Activated CD4-positive, alpha-beta T cell treated with anti-CD3 and anti-CD28 coated beads for 1 hour (primary cell): ENCODE measurements around the gene ARHGAP44.
"Not testable (repeated sequence)": the region's sequence is repeated elsewhere in the genome, so short reads cannot be mapped to it uniquely, and the experiment has no call there.

Source experiments
- DNase-seq: peaks from one replicate; pipeline ENCODE4 v3.0.0-alpha.2; 2020

Gene ARHGAP44

GRCh38 chr17:12826431-12826830 lies 37.1 kb downstream of the ARHGAP44 start:
- DNase-seq: no peak

GRCh38 chr17:12830777-12831247 lies 41.5 kb downstream of the ARHGAP44 start:
- no peak for DNase-seq

GRCh38 chr17:12831839-12832238 lies 42.5 kb downstream of the ARHGAP44 start:
- no peak for DNase-seq

- DNase-seq: no peak
Measured at GRCh38 chr17:12839042-12839441, 49.7 kb downstream of the ARHGAP44 start.

- DNase-seq: no peak
Measured at GRCh38 chr17:12842936-12843335, 53.6 kb downstream of the ARHGAP44 start.

- DNase-seq: no peak
Measured at GRCh38 chr17:12850996-12851395, 61.7 kb downstream of the ARHGAP44 start.

- DNase-seq: no peak
Measured at GRCh38 chr17:12851901-12852435, 62.7 kb downstream of the ARHGAP44 start.

- DNase-seq: no peak
Measured at GRCh38 chr17:12853921-12854320, 64.6 kb downstream of the ARHGAP44 start.

GRCh38 chr17:12856416-12856815 lies 67.1 kb downstream of the ARHGAP44 start:
- no peak for DNase-seq

GRCh38 chr17:12857592-12857991 lies 68.3 kb downstream of the ARHGAP44 start:
- no peak for DNase-seq

- no peak for DNase-seq
Measured at GRCh38 chr17:12859520-12859919, 70.2 kb downstream of the ARHGAP44 start.

GRCh38 chr17:12865769-12866168 lies 76.5 kb downstream of the ARHGAP44 start:
- no peak for DNase-seq

- DNase-seq: no peak
Measured at GRCh38 chr17:12866244-12866643, 76.9 kb downstream of the ARHGAP44 start.

GRCh38 chr17:12867726-12868125 lies 78.4 kb downstream of the ARHGAP44 start:
- DNase-seq: no peak

GRCh38 chr17:12873415-12874125 lies 84.3 kb downstream of the ARHGAP44 start:
- DNase-seq: not testable (repeated sequence)

GRCh38 chr17:12877953-12878669 lies 88.8 kb downstream of the ARHGAP44 start:
- DNase-seq: no peak

GRCh38 chr17:12879096-12879495 lies 89.8 kb downstream of the ARHGAP44 start:
- not testable (repeated sequence) for DNase-seq

- DNase-seq: no peak
Measured at GRCh38 chr17:12883472-12883871, 94.2 kb downstream of the ARHGAP44 start.

- no peak for DNase-seq
Measured at GRCh38 chr17:12887088-12887487, 97.8 kb downstream of the ARHGAP44 start.

- no peak for DNase-seq
Measured at GRCh38 chr17:12896180-12896785, 107.0 kb downstream of the ARHGAP44 start.

GRCh38 chr17:12898110-12898509 lies 108.8 kb downstream of the ARHGAP44 start:
- DNase-seq: no peak

- DNase-seq: no peak
Measured at GRCh38 chr17:12899604-12900003, 110.3 kb downstream of the ARHGAP44 start.

- no peak for DNase-seq
Measured at GRCh38 chr17:12900474-12900873, 111.2 kb downstream of the ARHGAP44 start.

- DNase-seq: no peak
Measured at GRCh38 chr17:12902046-12902445, 112.7 kb downstream of the ARHGAP44 start.
